Subcutaneous adipose tissue (tissue), 4 donors: ENCODE data around the gene SOX1. TPM values are rescaled to one million over a fixed set of nuclear protein-coding genes. Genes with fewer than 3 reads are reported as not detected.

Experiments
- total RNA-seq, 4 donors: library from RNA; depleted of rRNA; stranded (reverse); fragments of >200 nt; gene quantifications; one replicate each; pipeline ENCODE4 v1.1.0, GENCODE V29; 2016
- TF ChIP-seq, protein P1 (sequence below): fragments of 450-650 bp; IDR thresholded peaks from one replicate; pipeline ENCODE4 v1.5.1; 2016; ENCODE audit warnings: low read depth, mild to moderate bottlenecking, control low read depth, antibody characterized with exemption, moderate library complexity

SOX1 gene
- total RNA-seq, 4 donors from 2014 or later = not detected

DNA sequence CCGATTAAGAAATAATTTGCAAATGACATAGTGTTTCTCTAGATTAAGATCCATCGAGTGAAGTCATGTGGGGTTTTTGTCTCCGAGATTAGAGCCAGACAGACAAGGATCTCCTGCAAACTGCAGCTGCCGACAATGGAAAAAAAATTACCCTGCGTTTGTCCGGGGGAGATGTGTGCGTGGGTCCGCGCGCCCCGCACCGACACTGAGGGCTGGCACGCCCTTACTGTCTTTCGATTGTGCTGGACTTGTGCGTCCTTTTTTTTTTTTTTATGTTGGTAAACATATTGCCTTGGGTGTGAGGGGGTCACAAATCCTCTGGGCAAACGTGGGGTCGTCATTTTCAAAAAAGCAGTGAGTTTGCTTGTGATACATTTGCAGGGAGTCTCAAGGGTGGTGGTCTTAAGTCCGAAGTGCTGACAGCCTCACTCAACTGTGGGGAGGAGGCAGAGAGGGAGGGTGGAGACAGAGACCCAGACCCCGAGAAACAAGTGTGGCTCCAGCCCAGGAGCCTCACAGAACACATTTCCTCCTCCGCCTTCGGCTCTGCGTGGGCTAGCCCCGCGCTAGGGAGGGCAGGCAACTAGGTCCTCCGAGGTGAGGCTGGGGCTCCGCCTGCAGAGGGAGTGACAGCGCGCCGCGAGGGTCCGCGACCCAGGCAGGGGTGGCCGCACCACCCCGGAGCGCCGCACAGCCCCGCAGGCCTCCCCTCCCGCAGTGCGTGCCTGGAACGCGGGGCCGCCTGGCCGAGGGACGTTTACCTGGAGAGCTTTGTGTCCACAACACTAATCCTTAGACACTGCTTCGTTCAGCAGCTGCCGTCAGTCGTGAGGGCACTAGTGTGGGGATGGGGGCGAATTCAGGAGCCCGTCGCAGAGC is 11.7 kb upstream of the SOX1 start:
- TF ChIP-seq, protein P1, sequence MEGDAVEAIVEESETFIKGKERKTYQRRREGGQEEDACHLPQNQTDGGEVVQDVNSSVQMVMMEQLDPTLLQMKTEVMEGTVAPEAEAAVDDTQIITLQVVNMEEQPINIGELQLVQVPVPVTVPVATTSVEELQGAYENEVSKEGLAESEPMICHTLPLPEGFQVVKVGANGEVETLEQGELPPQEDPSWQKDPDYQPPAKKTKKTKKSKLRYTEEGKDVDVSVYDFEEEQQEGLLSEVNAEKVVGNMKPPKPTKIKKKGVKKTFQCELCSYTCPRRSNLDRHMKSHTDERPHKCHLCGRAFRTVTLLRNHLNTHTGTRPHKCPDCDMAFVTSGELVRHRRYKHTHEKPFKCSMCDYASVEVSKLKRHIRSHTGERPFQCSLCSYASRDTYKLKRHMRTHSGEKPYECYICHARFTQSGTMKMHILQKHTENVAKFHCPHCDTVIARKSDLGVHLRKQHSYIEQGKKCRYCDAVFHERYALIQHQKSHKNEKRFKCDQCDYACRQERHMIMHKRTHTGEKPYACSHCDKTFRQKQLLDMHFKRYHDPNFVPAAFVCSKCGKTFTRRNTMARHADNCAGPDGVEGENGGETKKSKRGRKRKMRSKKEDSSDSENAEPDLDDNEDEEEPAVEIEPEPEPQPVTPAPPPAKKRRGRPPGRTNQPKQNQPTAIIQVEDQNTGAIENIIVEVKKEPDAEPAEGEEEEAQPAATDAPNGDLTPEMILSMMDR = no peak

DNA sequence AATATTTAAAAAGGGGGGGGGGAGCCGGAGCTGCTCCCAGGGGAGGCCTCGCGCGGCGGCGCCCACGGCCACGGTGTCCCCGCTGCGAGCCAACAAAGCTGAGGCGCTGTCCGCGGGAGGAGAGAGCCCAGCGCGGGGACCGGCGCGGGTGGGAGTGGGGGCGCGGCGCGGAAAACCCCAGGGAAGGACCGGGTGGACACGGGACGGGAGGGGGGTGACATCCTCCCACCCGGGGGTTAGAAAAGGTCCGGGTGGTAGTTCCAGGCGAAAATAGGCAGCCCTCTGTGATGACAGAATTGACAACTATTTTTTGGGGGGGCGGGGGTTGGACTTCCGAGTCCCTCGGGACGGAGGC is 11.1 kb upstream of the SOX1 start:
- TF ChIP-seq, protein P1 = no peak

DNA sequence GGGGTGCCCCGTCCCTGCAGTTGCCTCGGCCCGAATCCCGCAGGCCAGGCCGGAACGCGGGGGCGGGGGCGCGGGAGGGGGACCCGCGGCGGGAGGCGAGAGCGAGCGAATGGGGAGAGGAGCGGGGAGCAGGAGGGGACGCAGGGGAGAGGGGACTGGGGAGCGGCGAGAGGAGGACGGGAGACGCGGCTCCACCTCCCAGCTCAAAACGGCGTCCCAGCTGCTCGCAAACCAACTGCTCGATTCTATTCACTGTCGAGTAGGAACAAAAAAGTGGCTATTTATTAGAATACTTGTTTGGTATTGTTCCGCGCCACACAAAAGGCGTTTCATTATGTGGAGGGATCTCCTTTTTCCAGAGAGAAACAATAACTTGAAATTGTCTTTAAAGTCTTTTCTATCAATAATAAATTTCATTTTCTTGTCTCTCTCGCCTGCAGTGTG is 10.6 kb upstream of the SOX1 start:
- TF ChIP-seq, protein P1 = no peak

DNA sequence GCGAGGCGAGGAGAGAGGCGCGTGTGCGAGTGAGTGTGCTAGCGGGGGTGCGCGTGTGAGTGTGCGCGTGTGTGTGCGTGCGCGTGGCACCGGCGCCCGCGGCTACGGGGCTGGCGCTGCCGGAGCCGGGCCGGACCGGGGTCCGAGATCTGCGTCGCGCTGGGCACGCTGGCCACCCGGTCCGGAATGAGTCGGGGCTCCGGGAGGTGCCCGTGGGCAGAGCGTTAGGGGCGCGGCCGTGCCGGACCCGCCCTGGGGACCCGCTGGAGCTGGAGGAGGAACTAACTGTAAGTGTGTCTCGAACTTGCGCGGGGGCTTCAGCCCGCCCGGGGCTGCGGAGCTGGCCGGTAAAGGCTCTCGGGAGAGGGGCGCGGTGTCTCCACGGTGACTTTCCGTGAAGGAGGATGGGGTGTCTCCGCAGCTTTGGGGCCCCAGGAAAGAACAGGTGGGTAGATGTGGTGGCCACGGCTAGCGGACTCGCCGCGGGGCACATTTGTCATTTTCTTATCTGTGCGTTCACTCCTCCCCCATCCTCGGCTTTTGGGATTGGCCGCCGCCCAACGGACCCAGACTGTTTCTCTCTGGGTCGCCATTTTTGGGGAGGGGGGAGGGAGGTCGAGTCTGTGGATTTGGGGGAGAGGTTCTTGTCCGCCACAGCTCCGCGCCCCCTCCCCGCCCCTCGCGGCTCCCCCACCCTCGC is 10.1 kb upstream of the SOX1 start:
- TF ChIP-seq, protein P1 = no peak

DNA sequence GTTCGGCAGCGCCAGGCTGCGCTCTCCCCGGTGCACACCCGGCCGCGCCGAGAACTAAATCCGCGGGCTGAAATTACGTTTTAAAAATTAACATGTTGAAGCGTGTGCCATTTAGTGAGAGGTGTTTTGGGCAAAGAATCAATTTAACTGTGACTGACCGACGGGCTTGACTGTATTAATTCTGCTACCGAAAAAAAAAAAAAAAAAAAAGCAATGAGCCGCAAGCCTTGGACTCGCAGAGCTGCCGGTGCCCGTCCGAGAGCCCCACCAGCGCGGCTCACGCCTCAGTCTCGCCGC is 9.6 kb upstream of the SOX1 start:
- TF ChIP-seq, protein P1 = no peak

DNA sequence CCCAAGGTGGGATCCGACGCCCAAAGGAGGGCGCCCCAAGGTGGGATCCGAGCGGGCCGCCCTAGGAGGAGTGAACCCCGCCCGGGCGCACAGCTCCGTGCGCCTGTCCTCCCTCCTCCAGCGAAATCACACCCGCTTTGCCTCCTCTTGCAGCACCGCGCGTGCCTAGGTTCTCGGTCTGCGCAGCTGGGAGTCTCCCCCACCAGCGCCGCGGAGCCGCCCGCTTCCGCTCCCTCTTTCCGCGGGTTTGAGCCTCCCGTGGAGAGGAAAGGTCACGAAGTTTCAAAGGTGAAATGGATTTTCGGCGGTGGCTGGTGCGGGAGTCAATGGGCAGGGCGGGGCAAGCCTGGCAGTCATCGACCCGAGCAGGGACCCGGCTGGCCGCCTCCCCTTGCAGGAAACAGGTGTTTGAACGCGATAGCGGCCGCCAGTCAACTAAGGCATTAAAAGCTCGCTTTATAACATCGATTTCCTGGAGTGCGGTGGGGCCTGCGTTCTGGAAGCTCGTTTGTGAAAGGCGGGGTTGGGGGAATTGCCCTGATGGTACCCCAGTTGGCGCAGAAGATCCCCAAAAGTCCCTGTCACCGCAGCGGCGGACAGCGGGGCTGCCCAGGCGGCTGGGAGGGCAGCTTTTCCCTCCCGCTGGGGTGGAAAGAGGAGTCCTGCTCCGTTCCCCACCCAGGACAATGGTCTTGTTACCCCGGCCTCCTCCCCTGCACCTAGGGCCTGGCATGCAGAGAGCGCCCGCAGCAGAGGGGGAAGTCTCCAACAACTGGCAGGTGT is 9.0 kb upstream of the SOX1 start:
- TF ChIP-seq, protein P1 = no peak

DNA sequence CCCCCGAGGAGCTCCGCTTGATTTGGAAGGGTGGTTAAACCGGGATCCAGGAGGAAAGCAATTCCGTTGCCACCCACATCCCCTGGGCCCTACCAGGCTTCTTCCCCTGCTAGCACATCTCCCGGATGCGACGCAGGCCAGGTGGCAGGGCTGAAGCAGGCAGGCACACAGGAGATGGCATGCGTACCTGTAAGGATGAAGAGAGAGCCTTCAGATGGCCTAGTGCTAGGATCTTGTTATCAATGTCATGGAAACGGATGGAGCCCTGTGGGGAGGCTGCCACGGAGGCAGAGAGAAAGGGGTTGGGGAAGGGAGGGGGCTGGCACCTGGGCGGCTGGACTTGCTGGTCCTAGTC is 8.5 kb upstream of the SOX1 start:
- TF ChIP-seq, protein P1 = no peak
